ENCODE data around the gene ARHGAP15.

The ARHGAP15 gene

DNA sequence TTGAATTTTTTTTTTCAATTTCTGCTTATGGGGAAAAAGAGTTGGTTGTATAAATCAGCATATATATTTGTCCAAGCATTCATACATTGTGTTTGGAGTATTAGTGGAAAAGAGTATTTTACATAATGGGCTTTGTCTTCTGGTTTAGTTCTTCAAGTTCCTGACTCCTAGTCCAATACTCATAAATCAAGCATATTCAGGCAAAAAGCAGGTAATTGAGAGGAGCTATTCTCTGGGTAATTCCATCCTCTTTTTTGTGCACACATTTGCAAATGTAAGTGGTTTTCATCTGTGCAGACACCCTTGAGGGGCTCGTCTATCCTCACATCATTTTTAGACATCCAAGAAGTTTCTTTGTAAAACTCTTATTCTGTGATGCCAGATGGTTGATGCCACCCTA, 337.2 kb downstream of the ARHGAP15 start:
- DNase-seq, result no peak

- no peak for DNase-seq
Measured at GRCh38 chr2:143467011-143467410, 337.8 kb downstream of the ARHGAP15 start.

DNA sequence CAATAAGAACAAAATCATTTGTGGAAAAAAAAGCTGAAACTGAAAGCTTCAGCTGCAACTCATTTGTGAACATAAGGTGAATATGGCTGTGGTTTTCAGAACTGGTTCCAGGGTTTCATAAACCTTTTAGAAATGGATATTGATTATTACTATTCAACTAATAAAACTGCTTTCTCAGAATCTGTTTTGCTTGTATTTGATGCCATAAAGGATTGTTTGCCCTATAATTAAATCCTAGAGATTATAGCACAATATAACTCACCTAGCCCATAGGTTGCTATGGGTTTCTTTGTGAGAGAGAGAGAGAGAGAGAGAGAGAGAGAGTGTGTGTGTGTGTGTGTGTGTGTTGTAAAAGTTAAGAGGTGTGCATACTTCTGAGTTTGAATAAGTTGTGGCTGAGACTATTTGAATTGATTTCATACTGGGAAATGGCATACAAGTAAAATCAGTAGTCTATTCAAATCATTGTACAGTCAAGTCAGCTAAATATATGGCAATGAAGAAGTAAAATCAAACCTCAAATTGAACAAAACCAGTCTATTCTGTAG, 339.2 kb downstream of the ARHGAP15 start:
- DNase-seq, result no peak

- DNase-seq, result no peak
Measured at GRCh38 chr2:143469323-143469722, 340.1 kb downstream of the ARHGAP15 start.

GRCh38 chr2:143471550-143471949, 342.3 kb downstream of the ARHGAP15 start:
- DNase-seq, result no peak

GRCh38 chr2:143473216-143473615, 344.0 kb downstream of the ARHGAP15 start:
- no peak for DNase-seq

GRCh38 chr2:143473820-143474219, 344.6 kb downstream of the ARHGAP15 start:
- no peak for DNase-seq

- DNase-seq, result no peak
Measured at GRCh38 chr2:143474586-143474985, 345.4 kb downstream of the ARHGAP15 start.

GRCh38 chr2:143475041-143475776, 346.0 kb downstream of the ARHGAP15 start:
- DNase-seq, result no peak

- no peak for DNase-seq
Measured at GRCh38 chr2:143476336-143477087, 347.3 kb downstream of the ARHGAP15 start.

- no peak for DNase-seq
Measured at GRCh38 chr2:143477714-143478443, 348.7 kb downstream of the ARHGAP15 start.

- DNase-seq, result no peak
Measured at GRCh38 chr2:143480086-143480485, 350.9 kb downstream of the ARHGAP15 start.

DNA sequence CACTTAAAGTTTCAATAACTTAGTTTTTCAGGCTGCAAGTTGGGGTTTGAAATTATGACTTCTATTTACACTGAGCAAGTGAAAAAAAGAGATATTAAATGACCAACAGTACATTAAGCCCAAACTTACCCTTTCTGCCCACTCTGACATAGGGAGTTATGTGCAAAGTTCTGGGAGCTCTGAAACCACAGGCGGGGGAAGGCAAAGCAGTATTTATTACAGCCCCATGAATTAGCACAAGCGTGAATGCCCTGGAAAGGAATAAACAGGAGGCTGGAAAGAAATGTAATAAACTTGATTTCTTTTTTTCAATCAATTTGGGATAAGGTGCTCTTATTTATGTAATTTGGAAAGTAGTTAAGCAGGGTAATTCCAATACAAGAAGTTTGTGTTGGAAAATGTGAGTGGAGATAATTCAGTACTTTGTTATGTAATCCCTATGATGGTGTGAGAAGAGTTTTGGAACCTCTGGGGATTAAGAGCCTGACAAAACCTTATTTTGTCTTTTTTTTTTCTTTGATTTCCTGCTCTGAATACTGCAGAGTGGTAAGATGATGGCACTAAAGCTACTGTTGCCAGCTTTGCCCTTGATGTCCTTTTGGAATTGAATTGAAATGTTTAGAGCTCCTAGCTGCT, 351.5 kb downstream of the ARHGAP15 start:
- no peak for DNase-seq

DNA sequence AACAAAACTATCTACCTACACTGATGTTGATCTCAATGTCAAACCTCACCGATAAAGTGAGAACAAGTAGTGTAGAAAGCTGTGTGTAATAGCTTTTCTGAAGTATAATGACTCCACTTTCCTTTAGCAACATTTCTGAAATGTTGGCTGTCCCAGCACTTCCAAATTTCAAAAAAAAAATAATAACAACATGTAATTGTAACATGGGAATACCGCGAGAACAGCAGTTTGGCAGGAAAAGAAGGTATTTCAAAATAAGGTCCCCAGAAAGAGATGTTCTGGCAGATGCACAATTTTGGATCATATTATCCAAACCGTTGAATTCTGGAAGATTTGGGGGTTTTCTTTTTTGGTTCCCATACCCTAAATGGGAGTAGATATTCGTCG, 352.0 kb downstream of the ARHGAP15 start:
- DNase-seq, result no peak

DNA sequence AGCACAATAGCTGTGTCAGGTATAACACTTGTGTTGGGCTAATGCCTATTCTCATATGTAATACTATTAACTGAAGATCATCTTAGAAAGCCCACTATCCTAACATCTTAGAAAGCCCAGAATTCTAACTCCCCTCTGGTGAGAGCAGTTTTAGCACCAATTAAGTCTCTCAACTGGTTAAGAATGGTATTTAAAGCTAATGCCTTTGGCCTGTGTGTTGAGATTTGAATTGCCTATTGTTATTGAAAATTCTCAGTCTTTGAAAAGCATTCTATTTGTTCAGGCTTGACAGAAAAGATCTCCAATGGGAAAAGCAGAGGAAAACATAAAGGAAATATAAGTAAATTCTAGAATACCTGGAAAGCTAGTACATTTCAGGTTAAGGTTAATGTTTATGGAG, 352.5 kb downstream of the ARHGAP15 start:
- no peak for DNase-seq

DNA sequence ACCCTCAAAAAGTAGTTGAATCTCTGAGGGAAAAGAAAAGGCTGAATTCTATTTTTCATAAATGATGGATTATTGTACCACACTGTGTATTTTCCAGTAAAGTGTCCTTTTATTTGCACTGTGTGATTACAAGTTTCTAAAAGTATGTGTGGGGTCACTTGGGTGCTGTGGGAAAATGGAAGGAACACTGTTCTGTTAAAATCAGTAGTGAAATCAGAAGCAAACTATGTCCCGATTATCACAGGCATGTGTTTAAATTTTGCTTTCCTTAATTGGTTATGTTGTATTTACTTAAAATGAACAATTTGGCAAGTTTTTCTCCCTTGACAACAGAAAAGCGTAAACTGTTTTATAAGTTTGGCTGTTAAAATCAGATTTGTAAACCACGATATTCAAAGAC, 353.1 kb downstream of the ARHGAP15 start:
- no peak for DNase-seq

DNA sequence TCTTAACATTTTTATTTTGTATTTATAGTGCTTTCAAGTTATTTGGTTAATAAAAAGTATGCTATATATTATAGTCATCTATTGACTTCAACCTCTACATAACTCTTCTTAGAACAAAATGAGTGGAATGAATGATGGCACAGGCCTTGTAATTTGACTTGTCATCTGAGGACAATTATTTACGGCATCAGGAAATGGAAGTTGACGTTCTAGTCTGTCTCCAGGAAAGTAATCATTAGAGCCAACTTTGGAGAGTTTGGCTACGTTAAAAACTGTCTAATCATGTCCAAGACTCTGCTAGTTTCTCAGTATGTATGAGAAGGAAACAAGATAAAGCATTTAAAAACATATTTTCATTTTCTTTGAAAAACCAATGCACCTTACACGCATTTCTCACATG, 353.6 kb downstream of the ARHGAP15 start:
- DNase-seq, result no peak

GRCh38 chr2:143486976-143487375, 357.8 kb downstream of the ARHGAP15 start:
- DNase-seq, result no peak

DNA sequence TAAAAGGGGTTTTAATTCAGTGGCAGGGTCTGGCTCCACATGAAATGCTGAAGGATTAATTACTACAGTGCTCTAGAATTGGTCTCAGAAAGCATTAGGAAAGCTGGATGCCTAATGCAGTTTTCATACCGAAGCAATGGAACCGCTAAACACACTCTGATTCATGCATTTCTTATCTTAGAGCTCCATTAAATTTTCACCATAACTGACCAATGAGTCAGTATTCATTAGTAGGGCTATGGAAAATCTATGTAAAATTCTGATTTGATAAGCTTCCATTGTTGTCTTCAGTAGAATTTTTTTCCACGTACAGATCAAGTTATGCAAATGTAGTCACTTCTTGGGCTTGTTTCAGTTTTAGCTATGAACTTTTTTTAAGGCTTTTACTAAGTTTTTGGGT, 359.9 kb downstream of the ARHGAP15 start:
- no peak for DNase-seq

GRCh38 chr2:143491131-143491530, 361.9 kb downstream of the ARHGAP15 start:
- no peak for DNase-seq

DNA sequence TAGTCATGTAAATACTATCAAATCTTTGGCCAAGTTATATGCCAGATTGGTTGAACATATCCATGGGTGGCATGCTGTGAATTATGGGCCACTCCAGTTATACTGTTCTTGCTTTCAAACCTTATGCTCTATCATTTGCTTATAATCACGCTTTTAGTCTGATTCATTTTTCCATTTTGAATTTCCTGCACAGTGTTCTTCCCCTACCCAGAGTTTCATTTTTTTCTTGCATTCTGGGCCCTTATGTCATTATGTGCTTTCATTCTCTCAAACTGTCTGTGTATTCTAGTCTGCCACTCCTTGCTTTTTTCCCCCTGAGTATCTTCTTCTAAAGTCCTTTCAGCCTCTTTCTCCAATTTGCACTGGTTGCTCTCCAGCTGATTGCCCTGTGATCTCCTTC, 364.1 kb downstream of the ARHGAP15 start:
- DNase-seq, result no peak

GRCh38 chr2:143497726-143498125, 368.5 kb downstream of the ARHGAP15 start:
- no peak for DNase-seq

- DNase-seq, result no peak
Measured at GRCh38 chr2:143498496-143498895, 369.3 kb downstream of the ARHGAP15 start.

Data from CD4-positive, alpha-beta T cell treated with Interleukin-1 beta for 1 hour (primary cell).